Gastroesophageal sphincter (tissue), 3 donors: Measurements from ENCODE around the gene CD1E.

Experiments
- CTCF ChIP-seq, 4 experiments: fragments of 200-600 bp in 2 of 4; fragments of 450-650 bp in 2 of 4; sonication (generic) in 1 of 4; IDR thresholded peaks; one replicate each; pipeline ENCODE4 v1.5.1; 2017 to 2019; ENCODE audit warnings: antibody characterized with exemption in 4 of 4, mild to moderate bottlenecking in 2 of 4, moderate library complexity in 2 of 4
- EP300 ChIP-seq: sonication (generic); formaldehyde crosslinking; IDR thresholded peaks from one replicate; pipeline ENCODE4 v1.6.1; 2017; ENCODE audit warnings: antibody characterized with exemption, mild to moderate bottlenecking
- POLR2A ChIP-seq, 2 donors: fragments of 450-650 bp; IDR thresholded peaks; one replicate each; pipeline ENCODE4 v1.6.1; 2017; ENCODE audit warnings: antibody characterized with exemption in 2 of 2, mild to moderate bottlenecking in 2 of 2, moderate library complexity in 1 of 2

DNA sequence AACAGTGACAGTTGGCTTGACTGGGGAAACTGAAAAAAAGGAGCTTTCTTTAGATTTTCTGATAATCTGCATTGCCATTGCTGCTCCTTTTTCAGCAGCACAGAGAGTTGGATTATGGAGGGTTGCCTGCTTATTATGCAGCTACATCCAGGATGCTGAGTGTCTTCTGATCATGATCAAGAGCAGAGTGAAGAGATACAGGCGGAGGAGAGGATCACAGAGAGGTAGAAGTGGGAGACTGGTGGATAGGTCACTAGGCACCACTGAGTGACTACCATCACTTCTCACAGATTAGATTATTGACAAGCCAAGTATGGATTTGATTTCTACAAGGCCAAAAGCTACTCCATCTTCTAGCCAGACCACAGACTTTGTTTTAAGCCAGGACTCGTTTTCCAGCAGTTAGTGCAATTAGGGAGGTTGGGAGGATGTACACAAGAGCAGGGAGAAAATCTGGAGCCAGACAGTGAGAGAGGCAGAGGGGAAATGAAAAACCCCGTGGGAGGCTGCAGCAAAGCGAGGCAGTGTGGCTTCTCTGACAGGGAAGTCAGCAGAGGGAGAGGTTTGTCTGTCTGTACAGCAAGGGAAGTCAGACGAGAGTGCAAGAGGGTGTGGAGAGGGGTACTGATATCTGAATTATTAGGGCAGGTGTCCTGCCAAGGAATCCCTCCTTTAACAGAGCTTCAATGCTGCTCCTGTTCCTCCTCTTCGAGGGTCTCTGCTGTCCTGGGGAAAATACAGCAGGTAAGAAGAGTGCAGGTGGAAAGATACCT is at the start of gene CD1E:
- no peak for TF ChIP-seq CTCF (IDR thresholded peaks at IDR 0.05)
- no peak for TF ChIP-seq POLR2A (IDR thresholded peaks at IDR 0.05)
- no peak for TF ChIP-seq EP300
